Liver (tissue), 9 donors: ENCODE data around the gene IL25. TPM values are rescaled to one million over a fixed set of nuclear protein-coding genes. Genes with fewer than 3 reads are reported as not detected.

Experiments
- DNase-seq: peaks from one replicate; pipeline ENCODE4 v3.0.0-alpha.2; 2017; ENCODE audit warnings: low spot score
- H3K27ac ChIP-seq, 2 donors: one replicate each; pipeline ENCODE4 v1.7.0; 2013; ENCODE audit warnings: inconsistent platforms in 2 of 2, low read length in 2 of 2, control low read depth in 1 of 2, low read depth in 1 of 2, mild to moderate bottlenecking in 1 of 2
- H3K27me3 ChIP-seq, 4 donors: one replicate each; pipeline versions ENCODE4 v1.6.1 to v1.7.0; 2013; ENCODE audit warnings: low read length in 3 of 4, inconsistent platforms in 1 of 4, mild to moderate bottlenecking in 1 of 4, moderate library complexity in 1 of 4; ENCODE audit not compliant: control insufficient read depth in 4 of 4, insufficient read depth in 4 of 4
- H3K36me3 ChIP-seq, 4 donors: one replicate each; pipeline versions ENCODE4 v1.6.1 to v1.7.0; 2013; ENCODE audit warnings: low read length in 3 of 4, mild to moderate bottlenecking in 3 of 4, low read depth in 1 of 4, moderate library complexity in 1 of 4; ENCODE audit not compliant: control insufficient read depth in 4 of 4, insufficient read depth in 3 of 4
- H3K4me1 ChIP-seq, 4 donors: one replicate each; pipeline versions ENCODE4 v1.6.1 to v1.7.0; 2013; ENCODE audit warnings: low read length in 3 of 4, mild to moderate bottlenecking in 3 of 4, moderate library complexity in 1 of 4; ENCODE audit not compliant: control insufficient read depth in 4 of 4, insufficient read depth in 4 of 4
- H3K4me3 ChIP-seq, 3 donors: one replicate each; pipeline versions ENCODE4 v1.6.1 to v1.7.0; 2013; ENCODE audit warnings: low read length in 3 of 3, control low read depth in 1 of 3, low read depth in 1 of 3, mild to moderate bottlenecking in 1 of 3
- H3K9ac ChIP-seq, 2 donors: one replicate each; pipeline ENCODE4 v1.7.0; 2013; ENCODE audit warnings: low read length in 2 of 2, mild to moderate bottlenecking in 2 of 2, moderate library complexity in 2 of 2, control low read depth in 1 of 2, low read depth in 1 of 2
- H3K9me3 ChIP-seq, 4 donors: one replicate each; pipeline versions ENCODE4 v1.6.1 to v1.7.0; 2013; ENCODE audit warnings: low read length in 3 of 4; ENCODE audit not compliant: control insufficient read depth in 4 of 4
- EGR1 ChIP-seq, 2 donors: IDR thresholded peaks; 2 replicates each; pipeline ENCODE4 v1.6.1; 2016 to 2018; ENCODE audit warnings: antibody characterized with exemption in 2 of 2, low read depth in 2 of 2
- FOXA1 ChIP-seq: IDR thresholded peaks from 2 replicates; pipeline ENCODE4 v1.6.1; 2016; ENCODE audit warnings: antibody characterized with exemption
- FOXA2 ChIP-seq: IDR thresholded peaks from 2 replicates; pipeline ENCODE4 v1.6.1; 2016; ENCODE audit warnings: antibody characterized with exemption
- GABPA ChIP-seq, 2 donors: IDR thresholded peaks in 1 of 2; conservative IDR thresholded peaks in 1 of 2; 2 replicates each; pipeline ENCODE4 v1.6.1; 2016; ENCODE audit warnings: antibody characterized with exemption in 2 of 2, mild to moderate bottlenecking in 1 of 2, moderate library complexity in 1 of 2
- HNF4A ChIP-seq, 2 donors: conservative IDR thresholded peaks; 2 replicates each; pipeline ENCODE4 v1.6.1; 2016; ENCODE audit warnings: antibody characterized with exemption in 2 of 2, mild to moderate bottlenecking in 2 of 2
- HNF4G ChIP-seq: IDR thresholded peaks from 2 replicates; pipeline ENCODE4 v1.6.1; 2016; ENCODE audit warnings: antibody characterized with exemption
- JUND ChIP-seq, 2 donors: IDR thresholded peaks; 2 replicates each; pipeline ENCODE4 v1.6.1; 2016; ENCODE audit warnings: antibody characterized with exemption in 2 of 2
- MAX ChIP-seq: IDR thresholded peaks from 2 replicates; pipeline ENCODE4 v1.6.1; 2016; ENCODE audit warnings: antibody characterized with exemption
- NR2F2 ChIP-seq: IDR thresholded peaks from 2 replicates; pipeline ENCODE4 v1.6.1; 2016; ENCODE audit warnings: antibody characterized with exemption
- RAD21 ChIP-seq, 2 donors: IDR thresholded peaks; 2 replicates each; pipeline ENCODE4 v1.6.1; 2016; ENCODE audit warnings: antibody characterized with exemption in 2 of 2, mild to moderate bottlenecking in 2 of 2
- RXRA ChIP-seq, 2 donors: IDR thresholded peaks; 2 replicates each; pipeline ENCODE4 v1.6.1; 2017 to 2018; ENCODE audit warnings: antibody characterized with exemption in 2 of 2, mild to moderate bottlenecking in 1 of 2
- SP1 ChIP-seq: IDR thresholded peaks from 2 replicates; pipeline ENCODE4 v1.6.1; 2018; ENCODE audit warnings: antibody characterized with exemption, mild to moderate bottlenecking
- TAF1 ChIP-seq: conservative IDR thresholded peaks from 2 replicates; pipeline ENCODE4 v1.6.1; 2016; ENCODE audit warnings: antibody characterized with exemption, mild to moderate bottlenecking
- YY1 ChIP-seq: IDR thresholded peaks from 2 replicates; pipeline ENCODE4 v1.6.1; 2016; ENCODE audit warnings: antibody characterized with exemption, mild to moderate bottlenecking
- WGBS: extraction: QIAGEN DNeasy Blood & Tissue Kit; methylation state at CpG from one replicate; pipeline ENCODE4 v1.1.7; 2013; 5-methylcytosine and 5-hydroxymethylcytosine counted together
- polyA plus RNA-seq, 2 donors: library from polyadenylated mRNA; stranded (reverse) in 1 of 2; unstranded in 1 of 2; fragments of 200-250 nt in 1 of 2; fragments of >200 nt in 1 of 2; fragmentation: Nextera tagmentation in 1 of 2; extraction: Ambion mirVana in 1 of 2; gene quantifications; one replicate each; pipeline versions ENCODE4 v1.2.1 to v1.2.3, GENCODE V29; 2013 to 2015
- total RNA-seq, 2 donors: library from RNA; depleted of rRNA; stranded (reverse); fragments of >200 nt; gene quantifications; one replicate each; pipeline ENCODE4 v1.2.3, GENCODE V29; 2014
- TF ChIP-seq, protein P1 (sequence below): fragments of 150-350 bp; IDR thresholded peaks from 2 replicates; pipeline ENCODE4 v1.5.1; 2017; ENCODE audit warnings: improper control_type of control experiment, low read depth, low read length; ENCODE audit not compliant: missing input control
- TF ChIP-seq, protein P2 (sequence below): IDR thresholded peaks from 2 replicates; pipeline ENCODE4 v1.6.1; 2016; ENCODE audit warnings: antibody characterized with exemption
- TF ChIP-seq, protein P3 (sequence below): IDR thresholded peaks from 2 replicates; pipeline ENCODE4 v1.6.1; 2016; ENCODE audit warnings: antibody characterized with exemption, mild to moderate bottlenecking
- donor health status: healthy.
- donor health status: healthy.
- donor health status: healthy.
- donor health status: healthy.
- donor health status: healthy.

The IL25 gene
- total and polyA plus RNA-seq, 4 donors: not detected

DNA sequence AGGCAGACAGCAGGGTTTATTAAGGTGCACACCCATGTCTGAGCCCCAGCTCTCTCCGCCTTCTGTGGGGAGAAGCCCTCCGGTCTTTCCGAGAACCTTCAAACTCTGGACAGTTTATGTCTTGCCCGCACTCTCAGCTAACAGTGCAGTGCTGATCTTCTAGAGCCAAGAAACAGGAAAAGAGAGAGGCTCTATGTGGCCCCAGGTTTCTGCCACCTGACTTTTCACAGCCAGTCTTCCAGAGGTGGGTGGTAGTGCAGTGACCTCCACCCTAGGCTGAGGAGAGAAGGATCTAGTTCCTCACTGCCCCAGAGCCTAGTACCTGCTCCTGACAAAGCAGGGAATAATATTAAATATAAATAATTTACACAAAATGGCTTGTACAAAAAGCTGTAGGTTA, 15.9 kb upstream of the IL25 start (continued):
- TF ChIP-seq, protein P1, sequence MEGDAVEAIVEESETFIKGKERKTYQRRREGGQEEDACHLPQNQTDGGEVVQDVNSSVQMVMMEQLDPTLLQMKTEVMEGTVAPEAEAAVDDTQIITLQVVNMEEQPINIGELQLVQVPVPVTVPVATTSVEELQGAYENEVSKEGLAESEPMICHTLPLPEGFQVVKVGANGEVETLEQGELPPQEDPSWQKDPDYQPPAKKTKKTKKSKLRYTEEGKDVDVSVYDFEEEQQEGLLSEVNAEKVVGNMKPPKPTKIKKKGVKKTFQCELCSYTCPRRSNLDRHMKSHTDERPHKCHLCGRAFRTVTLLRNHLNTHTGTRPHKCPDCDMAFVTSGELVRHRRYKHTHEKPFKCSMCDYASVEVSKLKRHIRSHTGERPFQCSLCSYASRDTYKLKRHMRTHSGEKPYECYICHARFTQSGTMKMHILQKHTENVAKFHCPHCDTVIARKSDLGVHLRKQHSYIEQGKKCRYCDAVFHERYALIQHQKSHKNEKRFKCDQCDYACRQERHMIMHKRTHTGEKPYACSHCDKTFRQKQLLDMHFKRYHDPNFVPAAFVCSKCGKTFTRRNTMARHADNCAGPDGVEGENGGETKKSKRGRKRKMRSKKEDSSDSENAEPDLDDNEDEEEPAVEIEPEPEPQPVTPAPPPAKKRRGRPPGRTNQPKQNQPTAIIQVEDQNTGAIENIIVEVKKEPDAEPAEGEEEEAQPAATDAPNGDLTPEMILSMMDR: no peak
- no peak for TF ChIP-seq RAD21 (IDR thresholded peaks at IDR 0.05)

- Histone ChIP-seq H3K36me3 (no peaks in the 10 kb centered on the region), H3K27ac (no peak overlapping the region), H3K9me3 (no peaks in the 10 kb centered on the region), H3K4me1 (peaks cover 1 to 6% (median 3%) of the 10 kb centered on the region in 4 donors), H3K27me3 (peaks cover 0 to 11% (median 0%) of the 10 kb centered on the region in 4 donors), H3K4me3 (no peak overlapping the region), H3K9ac (no peak overlapping the region)
- no peak for DNase-seq
- 93% methylated on average over 8 of the region's 8 CpGs for WGBS
- no peak for TF ChIP-seq FOXA2
- no peak for TF ChIP-seq YY1
- no peak for TF ChIP-seq HNF4A (conservative IDR thresholded peaks at IDR 0.05)
- no peak for TF ChIP-seq HNF4G
- TF ChIP-seq, protein P2, sequence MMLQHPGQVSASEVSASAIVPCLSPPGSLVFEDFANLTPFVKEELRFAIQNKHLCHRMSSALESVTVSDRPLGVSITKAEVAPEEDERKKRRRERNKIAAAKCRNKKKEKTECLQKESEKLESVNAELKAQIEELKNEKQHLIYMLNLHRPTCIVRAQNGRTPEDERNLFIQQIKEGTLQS: no peak
- TF ChIP-seq SP1: no peak
- no peak for TF ChIP-seq NR2F2
- no peak for TF ChIP-seq MAX
- TF ChIP-seq JUND (IDR thresholded peaks at IDR 0.05): no peak
- TF ChIP-seq FOXA1: no peak
- TF ChIP-seq, protein P3, sequence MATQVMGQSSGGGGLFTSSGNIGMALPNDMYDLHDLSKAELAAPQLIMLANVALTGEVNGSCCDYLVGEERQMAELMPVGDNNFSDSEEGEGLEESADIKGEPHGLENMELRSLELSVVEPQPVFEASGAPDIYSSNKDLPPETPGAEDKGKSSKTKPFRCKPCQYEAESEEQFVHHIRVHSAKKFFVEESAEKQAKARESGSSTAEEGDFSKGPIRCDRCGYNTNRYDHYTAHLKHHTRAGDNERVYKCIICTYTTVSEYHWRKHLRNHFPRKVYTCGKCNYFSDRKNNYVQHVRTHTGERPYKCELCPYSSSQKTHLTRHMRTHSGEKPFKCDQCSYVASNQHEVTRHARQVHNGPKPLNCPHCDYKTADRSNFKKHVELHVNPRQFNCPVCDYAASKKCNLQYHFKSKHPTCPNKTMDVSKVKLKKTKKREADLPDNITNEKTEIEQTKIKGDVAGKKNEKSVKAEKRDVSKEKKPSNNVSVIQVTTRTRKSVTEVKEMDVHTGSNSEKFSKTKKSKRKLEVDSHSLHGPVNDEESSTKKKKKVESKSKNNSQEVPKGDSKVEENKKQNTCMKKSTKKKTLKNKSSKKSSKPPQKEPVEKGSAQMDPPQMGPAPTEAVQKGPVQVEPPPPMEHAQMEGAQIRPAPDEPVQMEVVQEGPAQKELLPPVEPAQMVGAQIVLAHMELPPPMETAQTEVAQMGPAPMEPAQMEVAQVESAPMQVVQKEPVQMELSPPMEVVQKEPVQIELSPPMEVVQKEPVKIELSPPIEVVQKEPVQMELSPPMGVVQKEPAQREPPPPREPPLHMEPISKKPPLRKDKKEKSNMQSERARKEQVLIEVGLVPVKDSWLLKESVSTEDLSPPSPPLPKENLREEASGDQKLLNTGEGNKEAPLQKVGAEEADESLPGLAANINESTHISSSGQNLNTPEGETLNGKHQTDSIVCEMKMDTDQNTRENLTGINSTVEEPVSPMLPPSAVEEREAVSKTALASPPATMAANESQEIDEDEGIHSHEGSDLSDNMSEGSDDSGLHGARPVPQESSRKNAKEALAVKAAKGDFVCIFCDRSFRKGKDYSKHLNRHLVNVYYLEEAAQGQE: no peak
- TF ChIP-seq TAF1: no peak
Measured at GRCh38 chr14:23357261-23357660, 15.3 kb upstream of the IL25 start.

- 80% methylated on average over 3 of the region's 3 CpGs for WGBS
- Histone ChIP-seq H3K36me3 (no peaks in the 10 kb centered on the region), H3K4me3 (no peak overlapping the region), H3K27me3 (peaks cover 0 to 11% (median 0%) of the 10 kb centered on the region in 4 donors), H3K27ac (no peak overlapping the region), H3K9me3 (no peaks in the 10 kb centered on the region), H3K9ac (no peak overlapping the region), H3K4me1 (no peaks in the 10 kb centered on the region)
- no peak for DNase-seq
- TF ChIP-seq RAD21 (IDR thresholded peaks at IDR 0.05) (no peak), MAX (no peak), YY1 (no peak), HNF4G (no peak), TAF1 (no peak), RXRA (IDR thresholded peaks at IDR 0.05) (no peak), GABPA (IDR thresholded peaks at IDR 0.05 in 1 of 2, conservative IDR thresholded peaks at IDR 0.05 in 1 of 2) (no peak), EGR1 (IDR thresholded peaks at IDR 0.05; ENCODE audit: low read depth in 2 of 2) (no peak), NR2F2 (no peak)
- TF ChIP-seq, protein P3: no peak
- TF ChIP-seq, protein P1: no peak
- TF ChIP-seq, protein P2: no peak
Measured at GRCh38 chr14:23358042-23358441, 14.6 kb upstream of the IL25 start.
